MG63 (cell line): Measurements from ENCODE around the gene RAB36. TPM values are rescaled to one million over a fixed set of nuclear protein-coding genes. Genes with fewer than 3 reads are reported as not detected.

ENCODE experiments used
- DNase-seq: peaks from one replicate; pipeline ENCODE4 v3.0.0-alpha.2; 2020
- H3K27me3 ChIP-seq: fragments of 250-450 bp; sonication (Bioruptor Pico); 2 replicates; pipeline ENCODE4 v1.5.1; 2020; ENCODE audit warnings: mild to moderate bottlenecking, moderate library complexity
- H3K36me3 ChIP-seq: fragments of 250-450 bp; sonication (Bioruptor Pico); 2 replicates; pipeline ENCODE4 v1.5.1; 2020; ENCODE audit warnings: mild to moderate bottlenecking, moderate library complexity
- H3K4me3 ChIP-seq: fragments of 250-450 bp; sonication (Bioruptor Pico); 2 replicates; pipeline ENCODE4 v1.5.1; 2020; ENCODE audit warnings: mild to moderate bottlenecking, moderate library complexity
- H3K9me3 ChIP-seq: fragments of 250-450 bp; sonication (Bioruptor Pico); 2 replicates; pipeline ENCODE4 v1.5.1; 2020; ENCODE audit warnings: mild to moderate bottlenecking, moderate library complexity
- total RNA-seq: library from RNA; depleted of rRNA; stranded (reverse); fragments of >200 nt; shearing (Covaris generic); gene quantifications from 2 replicates; pipeline ENCODE4 v1.2.3, GENCODE V29; 2014; ENCODE audit warnings: low replicate concordance

RAB36 gene
- total RNA-seq, 1 experiment from 2014 or later = 0.03 TPM

GRCh38 chr22:23116506-23117263 lies 28.6 kb upstream of the RAB36 start:
- Histone ChIP-seq H3K36me3 (no peaks in the 10 kb centered on the region), H3K4me3 (no peak overlapping the region), H3K9me3 (no peaks in the 10 kb centered on the region), H3K27me3 (no peaks in the 10 kb centered on the region)
- no peak for DNase-seq

GRCh38 chr22:23117275-23117674 lies 28.0 kb upstream of the RAB36 start:
- H3K4me3 ChIP-seq = no peak overlapping the region

GRCh38 chr22:23117891-23118646 lies 27.2 kb upstream of the RAB36 start:
- H3K9me3 ChIP-seq = no peaks in the 10 kb centered on the region
- H3K4me3 ChIP-seq = no peak overlapping the region
- no peak for DNase-seq
- H3K27me3 ChIP-seq = no peaks in the 10 kb centered on the region
- no peaks in the 10 kb centered on the region for H3K36me3 ChIP-seq

More at GRCh38 chr22:23117275-23117674, 28.0 kb upstream of the RAB36 start:
- DNase-seq = no peak
- no peaks in the 10 kb centered on the region for H3K36me3 ChIP-seq
- no peaks in the 10 kb centered on the region for H3K27me3 ChIP-seq
- H3K9me3 ChIP-seq = no peaks in the 10 kb centered on the region

GRCh38 chr22:23118647-23119493 lies 26.4 kb upstream of the RAB36 start:
- H3K9me3 ChIP-seq = no peaks in the 10 kb centered on the region
- no peak for DNase-seq
- no peak overlapping the region for H3K4me3 ChIP-seq
- H3K36me3 ChIP-seq = no peaks in the 10 kb centered on the region
- H3K27me3 ChIP-seq = no peaks in the 10 kb centered on the region

GRCh38 chr22:23119494-23120414 lies 25.5 kb upstream of the RAB36 start:
- no peaks in the 10 kb centered on the region for H3K27me3 ChIP-seq
- H3K4me3 ChIP-seq = no peak overlapping the region
- DNase-seq = no peak

GRCh38 chr22:23120415-23120899 lies 24.8 kb upstream of the RAB36 start:
- Histone ChIP-seq H3K27me3 (no peaks in the 10 kb centered on the region), H3K9me3 (no peaks in the 10 kb centered on the region), H3K36me3 (no peaks in the 10 kb centered on the region), H3K4me3 (no peak overlapping the region)
- no peak for DNase-seq

More at GRCh38 chr22:23119494-23120414, 25.5 kb upstream of the RAB36 start:
- Histone ChIP-seq H3K36me3 (no peaks in the 10 kb centered on the region), H3K9me3 (no peaks in the 10 kb centered on the region)

DNA sequence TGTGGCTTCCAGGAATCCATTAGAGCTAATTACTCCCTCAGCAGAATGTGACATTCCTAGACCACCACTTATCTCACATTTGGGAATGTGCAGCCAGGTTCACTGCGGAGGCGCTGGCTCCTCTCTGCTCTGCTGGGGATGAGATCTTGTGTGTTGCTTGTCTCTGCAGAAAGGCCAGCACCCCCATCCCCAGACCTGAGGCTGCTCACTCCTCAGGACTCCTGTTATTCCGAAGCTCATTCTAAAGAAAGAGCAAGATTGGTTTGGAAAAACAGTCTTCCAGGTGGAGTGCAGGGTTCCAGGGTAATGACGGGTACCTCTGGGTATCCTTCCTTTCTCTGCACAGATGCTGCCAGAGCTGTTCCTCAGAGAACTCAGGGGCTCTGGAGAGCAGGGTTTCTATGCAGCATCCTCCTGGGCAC lies 24.3 kb upstream of the RAB36 start:
- no peak for DNase-seq
- Histone ChIP-seq H3K27me3 (no peaks in the 10 kb centered on the region), H3K36me3 (no peaks in the 10 kb centered on the region), H3K4me3 (no peak overlapping the region), H3K9me3 (no peaks in the 10 kb centered on the region)

- no peak overlapping the region for H3K4me3 ChIP-seq
- no peak for DNase-seq
- H3K27me3 ChIP-seq = no peaks in the 10 kb centered on the region
- H3K36me3 ChIP-seq = no peaks in the 10 kb centered on the region
- no peaks in the 10 kb centered on the region for H3K9me3 ChIP-seq
Observed at GRCh38 chr22:23121424-23121823, 23.9 kb upstream of the RAB36 start.

- no peaks in the 10 kb centered on the region for H3K36me3 ChIP-seq
- H3K27me3 ChIP-seq = no peaks in the 10 kb centered on the region
- DNase-seq = no peak
- H3K4me3 ChIP-seq = no peak overlapping the region
- H3K9me3 ChIP-seq = no peaks in the 10 kb centered on the region
Observed at GRCh38 chr22:23122216-23122957, 22.9 kb upstream of the RAB36 start.

GRCh38 chr22:23122992-23123803 lies 22.1 kb upstream of the RAB36 start:
- H3K27me3 ChIP-seq = no peaks in the 10 kb centered on the region
- H3K9me3 ChIP-seq = no peaks in the 10 kb centered on the region
- DNase-seq = no peak
- no peaks in the 10 kb centered on the region for H3K36me3 ChIP-seq
- no peak overlapping the region for H3K4me3 ChIP-seq

- no peak for DNase-seq
- H3K4me3 ChIP-seq = no peak overlapping the region
- H3K9me3 ChIP-seq = no peaks in the 10 kb centered on the region
- no peaks in the 10 kb centered on the region for H3K36me3 ChIP-seq
- no peaks in the 10 kb centered on the region for H3K27me3 ChIP-seq
Observed at GRCh38 chr22:23123804-23124254, 21.4 kb upstream of the RAB36 start.

DNA sequence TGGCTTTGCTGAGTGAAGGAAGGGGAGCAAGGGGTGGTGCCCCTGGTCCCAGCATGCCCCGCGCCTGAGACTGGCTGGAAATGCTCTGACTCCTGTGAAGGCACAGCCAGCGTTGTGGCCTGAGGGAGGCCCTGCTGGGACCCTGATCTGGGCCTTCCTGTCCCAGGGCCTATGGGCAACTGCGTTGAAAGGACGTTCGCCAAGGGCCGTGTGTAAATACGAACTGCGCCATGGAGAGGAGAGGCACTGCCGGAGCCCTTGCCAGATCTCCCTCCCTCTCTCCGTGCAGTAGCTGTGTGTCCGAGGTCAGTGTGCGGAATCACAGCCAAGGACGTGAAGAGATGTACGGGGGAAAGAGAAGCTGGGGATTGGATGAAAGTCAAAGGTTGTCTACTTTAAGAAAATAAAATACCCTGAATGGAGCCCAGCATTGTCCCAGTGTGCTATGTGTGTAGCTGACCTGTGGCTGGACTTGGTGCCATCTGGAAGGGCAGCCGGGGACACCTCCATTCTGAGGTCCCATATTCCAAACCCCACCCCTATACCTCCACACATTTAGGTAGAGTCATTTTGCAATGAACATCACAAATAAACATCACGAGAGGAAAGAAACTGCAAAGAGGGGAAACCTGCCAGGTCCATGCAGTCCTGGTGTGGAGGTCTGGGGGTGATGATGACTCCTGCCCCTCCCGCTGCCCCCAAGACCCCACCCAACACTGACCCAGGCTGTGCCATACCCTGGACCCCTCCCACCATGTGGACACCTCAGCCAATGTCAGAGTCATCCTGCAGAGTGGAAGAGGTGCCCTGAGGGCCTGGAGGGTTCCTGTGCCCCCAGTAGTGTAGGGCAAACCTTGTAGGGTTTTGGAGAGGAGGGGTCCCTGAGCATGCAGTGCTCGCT lies 20.4 kb upstream of the RAB36 start:
- DNase-seq = no peak
- Histone ChIP-seq H3K9me3 (no peaks in the 10 kb centered on the region), H3K4me3 (no peak overlapping the region), H3K36me3 (no peaks in the 10 kb centered on the region), H3K27me3 (no peaks in the 10 kb centered on the region)

GRCh38 chr22:23125512-23126103 lies 19.7 kb upstream of the RAB36 start:
- Histone ChIP-seq H3K27me3 (no peaks in the 10 kb centered on the region), H3K36me3 (no peaks in the 10 kb centered on the region), H3K4me3 (no peak overlapping the region), H3K9me3 (no peaks in the 10 kb centered on the region)
- DNase-seq = no peak
